ENCODE measurements around the gene HLCS.

Gene HLCS

DNA sequence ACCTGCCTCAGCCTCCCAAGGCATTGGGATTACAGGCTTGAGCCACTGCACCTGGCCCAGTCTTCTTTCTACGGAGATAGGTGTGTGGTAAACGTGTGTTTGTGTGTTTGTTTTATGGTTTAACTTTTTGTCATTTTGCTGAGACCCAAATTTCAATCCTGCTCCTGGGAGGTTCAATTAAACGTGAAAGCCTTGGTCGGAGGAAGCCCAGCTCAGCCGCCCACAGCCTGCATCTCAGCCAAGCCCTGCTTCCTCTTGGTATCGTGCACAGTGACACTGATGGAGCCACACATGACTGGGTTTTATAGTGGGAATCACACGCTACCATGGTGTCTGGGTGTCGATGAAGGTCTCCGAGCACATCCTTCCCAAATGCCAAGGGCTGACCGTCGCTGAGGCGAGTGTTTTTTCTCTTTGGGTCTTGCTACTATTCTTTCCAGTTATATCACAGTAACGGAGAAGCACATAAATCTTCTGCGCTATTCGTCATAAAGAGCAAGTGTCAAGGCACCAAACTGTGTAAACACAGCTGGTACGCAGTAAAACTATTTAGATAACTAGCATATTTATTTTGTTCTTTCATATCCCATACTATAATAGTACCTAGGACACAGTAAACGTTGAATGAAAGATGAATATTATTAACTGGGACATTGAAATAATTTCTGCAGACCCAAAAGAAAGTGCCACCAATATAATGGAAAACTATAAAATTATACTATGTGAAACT is 39.3 kb downstream of the HLCS start:
- no peak for DNase-seq
- intact Hi-C loops (cut with DNase I; ENCODE audit: low total_unique reads), result loop anchor here (5.0 to 10.0 kb wide), 2 partner anchors 420 to 502 kb away; no protein-coding TSS in a partner anchor
- TF ChIP-seq, protein P1, sequence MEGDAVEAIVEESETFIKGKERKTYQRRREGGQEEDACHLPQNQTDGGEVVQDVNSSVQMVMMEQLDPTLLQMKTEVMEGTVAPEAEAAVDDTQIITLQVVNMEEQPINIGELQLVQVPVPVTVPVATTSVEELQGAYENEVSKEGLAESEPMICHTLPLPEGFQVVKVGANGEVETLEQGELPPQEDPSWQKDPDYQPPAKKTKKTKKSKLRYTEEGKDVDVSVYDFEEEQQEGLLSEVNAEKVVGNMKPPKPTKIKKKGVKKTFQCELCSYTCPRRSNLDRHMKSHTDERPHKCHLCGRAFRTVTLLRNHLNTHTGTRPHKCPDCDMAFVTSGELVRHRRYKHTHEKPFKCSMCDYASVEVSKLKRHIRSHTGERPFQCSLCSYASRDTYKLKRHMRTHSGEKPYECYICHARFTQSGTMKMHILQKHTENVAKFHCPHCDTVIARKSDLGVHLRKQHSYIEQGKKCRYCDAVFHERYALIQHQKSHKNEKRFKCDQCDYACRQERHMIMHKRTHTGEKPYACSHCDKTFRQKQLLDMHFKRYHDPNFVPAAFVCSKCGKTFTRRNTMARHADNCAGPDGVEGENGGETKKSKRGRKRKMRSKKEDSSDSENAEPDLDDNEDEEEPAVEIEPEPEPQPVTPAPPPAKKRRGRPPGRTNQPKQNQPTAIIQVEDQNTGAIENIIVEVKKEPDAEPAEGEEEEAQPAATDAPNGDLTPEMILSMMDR (IDR thresholded peaks at IDR 0.05), result no peak
- Histone ChIP-seq H3K4me3 (no peak overlapping the region), H3K4me1 (peaks cover 0 to 15% (median 5%) of the 10 kb centered on the region in 4 donors), H3K9me3 (no peaks in the 10 kb centered on the region), H3K36me3 (peaks cover 0 to 26% (median 4%) of the 10 kb centered on the region in 3 donors), H3K27ac (no peak overlapping the region), H3K27me3 (no peaks in the 10 kb centered on the region)

DNA sequence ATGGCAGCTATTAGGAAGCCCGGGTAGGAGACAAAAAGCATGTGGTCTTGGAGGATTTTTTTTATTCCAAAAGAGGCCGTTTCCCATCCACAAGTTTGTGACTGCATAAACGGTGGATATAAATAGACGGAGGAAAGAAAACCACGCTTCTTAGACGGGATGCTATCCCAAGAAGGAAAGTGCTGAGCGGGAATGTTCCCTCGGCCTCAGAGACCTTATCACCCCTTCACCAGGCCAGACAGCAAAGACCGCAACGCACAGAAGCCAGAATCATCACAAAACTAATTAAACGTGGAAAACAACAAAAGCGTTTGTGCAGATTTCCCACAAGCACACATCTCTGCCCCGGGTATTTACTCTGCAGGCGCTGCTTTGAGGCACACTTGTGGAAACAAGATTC is 43.2 kb downstream of the HLCS start:
- TF ChIP-seq, protein P1 (IDR thresholded peaks at IDR 0.05), result no peak
- intact Hi-C loops (cut with DNase I; ENCODE audit: low total_unique reads), result loop anchor here (10.0 kb wide), 1 partner anchor 498 kb away; no protein-coding TSS in a partner anchor
- H3K36me3 ChIP-seq, result peaks cover 0 to 17% (median 0%) of the 10 kb centered on the region in 3 donors
- H3K27me3 ChIP-seq, result no peaks in the 10 kb centered on the region
- H3K27ac ChIP-seq, result no peak overlapping the region
- no peaks in the 10 kb centered on the region for H3K9me3 ChIP-seq
- H3K4me1 ChIP-seq, result peaks cover 0 to 15% (median 5%) of the 10 kb centered on the region in 4 donors
- H3K4me3 ChIP-seq, result no peak overlapping the region
- no peak for DNase-seq

DNA sequence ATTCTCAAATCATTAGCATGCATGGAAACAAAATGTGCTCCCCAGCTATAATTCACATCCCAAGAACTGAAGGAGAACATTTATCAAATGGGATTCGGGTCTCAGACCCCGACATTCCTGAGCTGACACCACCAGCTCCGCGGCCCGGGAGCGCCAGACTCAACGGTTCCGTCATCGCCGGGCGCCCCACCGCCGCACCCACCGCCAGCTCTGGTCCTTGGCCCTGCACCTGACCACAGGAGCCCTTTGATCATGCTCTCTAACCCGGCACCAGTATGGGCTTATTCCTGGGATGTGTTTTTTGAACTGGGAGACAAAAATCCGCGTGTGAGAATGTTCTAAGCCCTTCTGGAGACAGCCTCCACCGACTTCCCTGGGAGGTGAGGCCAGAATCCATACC is 43.6 kb downstream of the HLCS start:
- DNase-seq, result no peak
- H3K27ac ChIP-seq, result no peak overlapping the region
- intact Hi-C loops (cut with DNase I; ENCODE audit: low total_unique reads), result loop anchor here (10.0 kb wide), 1 partner anchor 498 kb away; no protein-coding TSS in a partner anchor
- TF ChIP-seq, protein P1 (IDR thresholded peaks at IDR 0.05), result no peak
- no peaks in the 10 kb centered on the region for H3K9me3 ChIP-seq
- no peak overlapping the region for H3K4me3 ChIP-seq
- no peaks in the 10 kb centered on the region for H3K27me3 ChIP-seq
- peaks cover 0 to 14% (median 4%) of the 10 kb centered on the region in 4 donors for H3K4me1 ChIP-seq
- peaks cover 0 to 17% (median 0%) of the 10 kb centered on the region in 3 donors for H3K36me3 ChIP-seq

DNA sequence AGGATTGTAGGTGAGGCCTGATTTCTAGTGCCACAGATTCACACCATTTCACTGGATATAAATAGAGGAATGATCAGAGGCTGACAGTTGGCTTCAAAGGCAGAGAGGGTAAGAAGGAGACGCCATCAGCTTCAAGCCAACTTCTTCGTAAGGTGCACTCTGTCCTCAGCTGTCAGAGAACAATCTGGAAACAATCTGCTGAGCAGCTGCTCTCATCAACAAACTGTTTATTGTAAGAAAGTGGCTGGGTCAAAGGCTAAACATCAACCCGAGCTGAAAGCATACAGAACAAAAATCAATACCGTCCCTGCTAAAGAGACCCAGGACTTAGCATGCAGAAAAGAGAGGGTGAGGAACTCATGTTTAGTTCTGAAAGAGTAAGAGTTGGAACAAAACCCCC is 48.2 kb downstream of the HLCS start:
- H3K9me3 ChIP-seq, result no peaks in the 10 kb centered on the region
- no peak overlapping the region for H3K27ac ChIP-seq
- H3K27me3 ChIP-seq, result no peaks in the 10 kb centered on the region
- H3K4me1 ChIP-seq, result peaks cover 0 to 5% (median 1%) of the 10 kb centered on the region in 4 donors
- no peak for DNase-seq
- H3K36me3 ChIP-seq, result no peaks in the 10 kb centered on the region
- TF ChIP-seq, protein P1 (IDR thresholded peaks at IDR 0.05), result no peak
- H3K4me3 ChIP-seq, result no peak overlapping the region
- intact Hi-C loops (cut with DNase I; ENCODE audit: low total_unique reads), result no loop called here

DNA sequence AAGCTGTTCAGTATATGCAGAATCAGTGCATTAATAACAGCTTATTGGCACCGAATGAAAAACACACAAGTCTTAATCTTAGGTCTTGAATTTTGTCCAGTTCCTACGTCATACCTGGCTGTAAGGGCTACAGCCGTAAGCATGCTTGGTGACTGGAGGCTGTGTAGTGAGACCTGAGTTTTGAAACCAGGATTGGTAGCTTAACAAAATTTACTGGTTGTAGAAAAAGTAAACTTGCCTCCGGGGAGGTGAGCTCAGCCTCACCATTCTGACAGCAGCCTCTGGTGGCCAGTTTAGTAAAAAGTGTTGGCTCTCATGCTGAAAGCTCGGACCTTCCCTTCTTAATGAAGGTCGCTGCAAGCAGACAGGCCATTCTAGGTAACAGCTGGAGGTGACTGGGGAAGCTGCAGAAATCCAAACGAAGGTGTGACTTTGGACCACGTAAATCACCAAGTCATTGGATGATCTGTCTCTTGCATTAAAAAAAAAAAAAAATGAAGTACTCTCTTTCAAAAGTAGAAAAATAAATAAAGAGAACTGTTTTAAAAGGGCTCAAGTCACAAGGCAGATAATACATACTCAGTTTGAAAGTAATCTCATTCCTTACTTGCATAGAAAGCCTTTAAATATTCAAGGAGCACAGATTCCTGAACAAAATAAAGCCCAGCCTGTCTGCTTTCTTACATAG is 48.9 kb downstream of the HLCS start:
- Histone ChIP-seq H3K4me3 (no peak overlapping the region), H3K4me1 (peaks cover 0 to 2% (median 0%) of the 10 kb centered on the region in 4 donors), H3K27me3 (no peaks in the 10 kb centered on the region), H3K9me3 (no peaks in the 10 kb centered on the region), H3K36me3 (no peaks in the 10 kb centered on the region), H3K27ac (no peak overlapping the region)
- DNase-seq, result no peak
- intact Hi-C loops (cut with DNase I; ENCODE audit: low total_unique reads), result no loop called here
- TF ChIP-seq, protein P1 (IDR thresholded peaks at IDR 0.05), result no peak
